Neural crest cell (in vitro differentiated cells): Measurements from ENCODE around the gene KLHDC9. TPM values are rescaled to one million over a fixed set of nuclear protein-coding genes. Genes with fewer than 3 reads are reported as not detected.

Source experiments
- DNase-seq: peaks from one replicate; pipeline ENCODE4 v3.0.0; 2021; ENCODE audit warnings: low read depth, mixed read lengths, low spot score
- H3K27ac Mint-ChIP-seq: one replicate; pipeline ENCODE4 v1.8.0; 2021; ENCODE audit warnings: mild to moderate bottlenecking, mixed read lengths; ENCODE audit not compliant: unreplicated experiment
- H3K27me3 Mint-ChIP-seq: 2 replicates; pipeline ENCODE4 v1.8.0; 2021; ENCODE audit warnings: low read depth, mild to moderate bottlenecking, mixed read lengths
- H3K36me3 Mint-ChIP-seq: 2 replicates; pipeline ENCODE4 v1.8.0; 2021; ENCODE audit warnings: low read depth, mild to moderate bottlenecking, mixed read lengths
- H3K4me1 Mint-ChIP-seq: 2 replicates; pipeline ENCODE4 v1.8.0; 2021; ENCODE audit warnings: mixed read lengths
- H3K4me3 Mint-ChIP-seq: one replicate; pipeline ENCODE4 v1.8.0; 2021; ENCODE audit warnings: mild to moderate bottlenecking, mixed read lengths
- H3K9me3 Mint-ChIP-seq: 2 replicates; pipeline ENCODE4 v1.8.0; 2021; ENCODE audit warnings: mixed read lengths
- CTCF ChIP-seq: fragments of 200-600 bp; sonication (generic); conservative IDR thresholded peaks from 2 replicates; pipeline ENCODE4 v1.5.0; 2021; ENCODE audit warnings: antibody characterized with exemption, mild to moderate bottlenecking
- total RNA-seq: library from RNA; stranded (reverse); gene quantifications from 2 replicates; pipeline ENCODE4 v1.2.1, GENCODE V29; 2021

Gene KLHDC9
- total RNA-seq, 1 donor from 2014 or later = 9.1 TPM

- Mint-ChIP-seq H3K36me3 (no peaks in the 10 kb centered on the region), H3K9me3 (no peaks in the 10 kb centered on the region), H3K4me1 (peaks cover 5% of the 10 kb centered on the region), H3K27me3 (no peaks in the 10 kb centered on the region), H3K27ac (no peak within 1 kb of the TSS), H3K4me3 (no peak within 1 kb of the TSS)
- TF ChIP-seq CTCF = no peak
- DNase-seq = no peak
Measured at GRCh38 chr1:161089251-161089924, 8.8 kb upstream of the KLHDC9 start, which contains the start of gene NECTIN4. Gene NECTIN4, minus strand, starts transcription at chr1:161089558. Its CDS starts 262 bp downstream, at chr1:161089296.

GRCh38 chr1:161089938-161090337 is 8.2 kb upstream of the KLHDC9 start:
- DNase-seq = no peak
- no peaks in the 10 kb centered on the region for H3K36me3 Mint-ChIP-seq
- TF ChIP-seq CTCF = no peak
- peaks cover 1% of the 10 kb centered on the region for H3K27me3 Mint-ChIP-seq
- H3K9me3 Mint-ChIP-seq = no peaks in the 10 kb centered on the region
- no peak overlapping the region for H3K4me3 Mint-ChIP-seq
- peaks cover 8% of the 10 kb centered on the region for H3K4me1 Mint-ChIP-seq
- H3K27ac Mint-ChIP-seq = no peak overlapping the region

- DNase-seq = no peak
Measured at GRCh38 chr1:161090617-161091016, 7.5 kb upstream of the KLHDC9 start.

GRCh38 chr1:161091093-161091492 is 7.1 kb upstream of the KLHDC9 start:
- Mint-ChIP-seq H3K27ac (no peak overlapping the region), H3K4me1 (peaks cover 6% of the 10 kb centered on the region), H3K4me3 (no peak overlapping the region), H3K27me3 (peaks cover 4% of the 10 kb centered on the region), H3K36me3 (no peaks in the 10 kb centered on the region), H3K9me3 (no peaks in the 10 kb centered on the region)
- no peak for TF ChIP-seq CTCF
- DNase-seq = no peak

More at GRCh38 chr1:161090617-161091016, 7.5 kb upstream of the KLHDC9 start:
- no peak for TF ChIP-seq CTCF
- Mint-ChIP-seq H3K9me3 (no peaks in the 10 kb centered on the region), H3K27me3 (peaks cover 4% of the 10 kb centered on the region), H3K27ac (no peak overlapping the region), H3K36me3 (no peaks in the 10 kb centered on the region), H3K4me3 (no peak overlapping the region), H3K4me1 (peaks cover 10% of the 10 kb centered on the region)

- no peak for DNase-seq
- TF ChIP-seq CTCF = no peak
- H3K27ac Mint-ChIP-seq = no peak overlapping the region
Measured at GRCh38 chr1:161091796-161092507, 6.2 kb upstream of the KLHDC9 start.

More at GRCh38 chr1:161091796-161092507, 6.2 kb upstream of the KLHDC9 start:
- Mint-ChIP-seq H3K4me3 (no peak overlapping the region), H3K9me3 (no peaks in the 10 kb centered on the region), H3K36me3 (no peaks in the 10 kb centered on the region), H3K4me1 (peaks cover 4% of the 10 kb centered on the region), H3K27me3 (peaks cover 8% of the 10 kb centered on the region)
